ENCODE measurements around the gene DAZAP1. TPM values are rescaled to one million over a fixed set of nuclear protein-coding genes. Genes with fewer than 3 reads are reported as not detected.

The DAZAP1 gene
- total RNA-seq, 4 donors from 2014 or later = 34.4 to 77.3 (median 67.7) TPM

GRCh38 chr19:1373042-1373533 lies 34.3 kb upstream of the DAZAP1 start:
- peak overlapping the region in 1 of 3 donors; percentile 23 for H3K27ac ChIP-seq
- no peak for DNase-seq
- 81% methylated on average over 16 to 20 of the region's 20 CpGs for WGBS, 2 donors
- no peaks in the 10 kb centered on the region for H3K9me3 ChIP-seq
- peaks cover 17 to 45% of the 10 kb centered on the region in 2 donors for H3K36me3 ChIP-seq
- intact Hi-C loops (cut with DNase I) = no loop called here
- no peaks in the 10 kb centered on the region for H3K4me1 ChIP-seq
- no peak for TF ChIP-seq CTCF (IDR thresholded peaks at IDR 0.05)
- TF ChIP-seq POLR2A (IDR thresholded peaks at IDR 0.05) = no peak
- no peak overlapping the region for H3K4me3 ChIP-seq (replicated peaks in 1 of 3)
- H3K27me3 ChIP-seq = no peaks in the 10 kb centered on the region

GRCh38 chr19:1373534-1374249 lies 33.7 kb upstream of the DAZAP1 start:
- peak; percentile 51 to 55 for DNase-seq
- H3K27me3 ChIP-seq = no peaks in the 10 kb centered on the region
- no peak overlapping the region for H3K4me3 ChIP-seq (replicated peaks in 1 of 3)
- H3K9me3 ChIP-seq = no peaks in the 10 kb centered on the region
- peak overlapping the region in 1 of 3 donors; percentile 23 for H3K27ac ChIP-seq
- no peaks in the 10 kb centered on the region for H3K4me1 ChIP-seq
- TF ChIP-seq POLR2A (IDR thresholded peaks at IDR 0.05) (no peak), CTCF (IDR thresholded peaks at IDR 0.05) (no peak)
- 66 to 72% methylated on average over 17 to 21 of the region's 22 CpGs for WGBS, 2 donors
- peaks cover 16 to 45% of the 10 kb centered on the region in 2 donors for H3K36me3 ChIP-seq
- intact Hi-C loops (cut with DNase I) = no loop called here

GRCh38 chr19:1374250-1374577 lies 33.2 kb upstream of the DAZAP1 start:
- TF ChIP-seq CTCF (IDR thresholded peaks at IDR 0.05) (no peak), POLR2A (IDR thresholded peaks at IDR 0.05) (no peak)
- Histone ChIP-seq H3K9me3 (no peaks in the 10 kb centered on the region), H3K4me3 (replicated peaks in 1 of 3) (no peak overlapping the region), H3K27me3 (no peaks in the 10 kb centered on the region), H3K36me3 (peaks cover 16 to 42% of the 10 kb centered on the region in 2 donors), H3K27ac (peak overlapping the region in 1 of 3 donors; percentile 23), H3K4me1 (no peaks in the 10 kb centered on the region)
- no peak for DNase-seq
- intact Hi-C loops (cut with DNase I) = no loop called here
- WGBS, 2 donors = 82 to 95% methylated on average over 11 of the region's 12 CpGs

- Histone ChIP-seq H3K27ac (no peak overlapping the region), H3K4me1 (no peaks in the 10 kb centered on the region), H3K36me3 (peaks cover under 1 to 24% of the 10 kb centered on the region in 2 donors), H3K27me3 (no peaks in the 10 kb centered on the region), H3K9me3 (no peaks in the 10 kb centered on the region), H3K4me3 (replicated peaks in 1 of 3) (no peak overlapping the region)
- intact Hi-C loops (cut with DNase I) = no loop called here
- no peak for DNase-seq
- 95 to 96% methylated on average over 17 of the region's 17 CpGs for WGBS, 2 donors
- TF ChIP-seq POLR2A (IDR thresholded peaks at IDR 0.05) (no peak), CTCF (IDR thresholded peaks at IDR 0.05) (no peak)
Measured at GRCh38 chr19:1376415-1376805, 31.0 kb upstream of the DAZAP1 start.

GRCh38 chr19:1377176-1377964 lies 30.0 kb upstream of the DAZAP1 start:
- intact Hi-C loops (cut with DNase I) = no loop called here

More at GRCh38 chr19:1377176-1377964, 30.0 kb upstream of the DAZAP1 start:
- TF ChIP-seq POLR2A (IDR thresholded peaks at IDR 0.05) (no peak), CTCF (IDR thresholded peaks at IDR 0.05) (no peak)
- 95 to 98% methylated on average over 16 to 28 of the region's 43 CpGs for WGBS, 2 donors
- H3K36me3 ChIP-seq = peaks cover 0 to 18% of the 10 kb centered on the region in 2 donors
- no peak for DNase-seq
- no peaks in the 10 kb centered on the region for H3K4me1 ChIP-seq
- no peaks in the 10 kb centered on the region for H3K9me3 ChIP-seq
- no peaks in the 10 kb centered on the region for H3K27me3 ChIP-seq
- H3K4me3 ChIP-seq (replicated peaks in 1 of 3) = no peak overlapping the region
- no peak overlapping the region for H3K27ac ChIP-seq
